Measurements from ENCODE around the gene PPP1R3F. TPM values are rescaled to one million over a fixed set of nuclear protein-coding genes. Genes with fewer than 3 reads are reported as not detected.
"Not testable (repeated sequence)": the region's sequence is repeated elsewhere in the genome, so short reads cannot be mapped to it uniquely, and the experiment has no call there.

Gene PPP1R3F
- total RNA-seq, 1 donor from 2014 or later = 5.6 TPM

DNA sequence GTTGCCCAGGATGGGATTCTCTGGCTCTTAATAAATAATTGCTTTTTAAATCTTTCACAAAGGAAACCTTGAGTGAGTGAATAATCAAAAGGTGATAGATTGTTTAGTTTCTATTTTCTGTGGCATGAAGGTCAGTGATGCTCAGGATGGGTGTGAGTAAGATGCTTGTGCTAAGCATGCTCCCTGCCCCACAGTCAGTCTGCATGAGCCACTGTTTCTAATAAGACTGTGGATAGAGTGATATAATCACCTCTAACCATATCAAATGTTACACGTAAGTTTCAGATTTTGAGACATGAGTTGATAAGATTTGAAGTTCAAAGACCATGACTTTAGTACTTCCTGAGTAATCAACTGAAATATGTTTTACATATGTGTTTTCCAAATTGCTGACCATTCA is 31.1 kb downstream of the PPP1R3F start:
- TF ChIP-seq EZH2phosphoT487 (IDR thresholded peaks at IDR 0.05) (no peak), EZH2 (IDR thresholded peaks at IDR 0.05) (no peak)
- TF ChIP-seq, protein P1, sequence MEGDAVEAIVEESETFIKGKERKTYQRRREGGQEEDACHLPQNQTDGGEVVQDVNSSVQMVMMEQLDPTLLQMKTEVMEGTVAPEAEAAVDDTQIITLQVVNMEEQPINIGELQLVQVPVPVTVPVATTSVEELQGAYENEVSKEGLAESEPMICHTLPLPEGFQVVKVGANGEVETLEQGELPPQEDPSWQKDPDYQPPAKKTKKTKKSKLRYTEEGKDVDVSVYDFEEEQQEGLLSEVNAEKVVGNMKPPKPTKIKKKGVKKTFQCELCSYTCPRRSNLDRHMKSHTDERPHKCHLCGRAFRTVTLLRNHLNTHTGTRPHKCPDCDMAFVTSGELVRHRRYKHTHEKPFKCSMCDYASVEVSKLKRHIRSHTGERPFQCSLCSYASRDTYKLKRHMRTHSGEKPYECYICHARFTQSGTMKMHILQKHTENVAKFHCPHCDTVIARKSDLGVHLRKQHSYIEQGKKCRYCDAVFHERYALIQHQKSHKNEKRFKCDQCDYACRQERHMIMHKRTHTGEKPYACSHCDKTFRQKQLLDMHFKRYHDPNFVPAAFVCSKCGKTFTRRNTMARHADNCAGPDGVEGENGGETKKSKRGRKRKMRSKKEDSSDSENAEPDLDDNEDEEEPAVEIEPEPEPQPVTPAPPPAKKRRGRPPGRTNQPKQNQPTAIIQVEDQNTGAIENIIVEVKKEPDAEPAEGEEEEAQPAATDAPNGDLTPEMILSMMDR (IDR thresholded peaks at IDR 0.05) = no peak

DNA sequence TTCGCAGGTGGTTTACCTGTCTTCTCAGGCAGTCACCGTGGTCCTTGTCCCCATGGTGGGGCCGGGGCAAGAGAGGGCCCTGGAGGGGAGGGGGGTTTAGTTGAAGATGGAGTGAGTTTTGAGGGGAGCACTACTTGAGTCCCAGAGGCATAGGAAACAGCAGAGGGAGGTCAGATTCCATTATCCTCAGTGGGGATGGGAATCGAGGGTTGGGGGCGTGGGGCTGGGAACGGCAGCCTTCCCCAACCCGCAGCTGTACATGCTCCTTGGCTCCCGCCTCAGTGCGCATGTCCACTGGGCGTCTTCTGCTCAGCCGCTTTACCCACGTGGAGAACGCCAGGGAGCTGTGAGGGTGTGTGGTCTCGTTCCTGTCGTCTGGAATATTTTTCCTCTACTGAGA is 33.8 kb downstream of the PPP1R3F start, which contains the start of gene GAGE10:
Gene GAGE10, plus strand, starts transcription at position 301 of the 400 bp plus-strand sequence. CDS start 1,214 bp downstream, outside the sequence.
- Mint-ChIP-seq H3K27me3 (ENCODE audit: insufficient read depth, low read depth) (peaks cover 5% of the 10 kb centered on the region), H3K36me3 (no peaks in the 10 kb centered on the region), H3K4me1 (no peaks in the 10 kb centered on the region), H3K9me3 (peaks cover 9% of the 10 kb centered on the region), H3K4me3 (no peak within 1 kb of the TSS), H3K27ac (no peak within 1 kb of the TSS)
- TF ChIP-seq EZH2phosphoT487 (IDR thresholded peaks at IDR 0.05) (no peak), EZH2 (IDR thresholded peaks at IDR 0.05) (no peak)
- TF ChIP-seq, protein P1 (IDR thresholded peaks at IDR 0.05) = no peak
- Histone ChIP-seq H4K20me1 (ENCODE audit: low read depth) (no peaks in the 10 kb centered on the region), H3K27me3 (no peaks in the 10 kb centered on the region), H3K4me2 (no peak within 1 kb of the TSS), H3F3A (ENCODE audit: low read depth) (no peaks in the 10 kb centered on the region), H3K79me2 (ENCODE audit: low read depth) (no peaks in the 10 kb centered on the region), H3K4me3 (no peak within 1 kb of the TSS), H3K4me1 (no peaks in the 10 kb centered on the region), H3K27ac (no peak within 1 kb of the TSS), H3K9ac (no peak within 1 kb of the TSS), H3K9me3 (ENCODE audit: low read depth) (no peaks in the 10 kb centered on the region), H2AFZ (replicated peaks) (no peak within 1 kb of the TSS), H3K36me3 (no peaks in the 10 kb centered on the region)
- DNase-seq (ENCODE audit: low spot score) = no peak

More for the DNA sequence above, 31.1 kb downstream of the PPP1R3F start:
- Histone ChIP-seq H3F3A (ENCODE audit: low read depth) (no peaks in the 10 kb centered on the region), H3K4me3 (no peak overlapping the region), H3K4me1 (no peaks in the 10 kb centered on the region), H3K9me3 (ENCODE audit: low read depth) (no peaks in the 10 kb centered on the region), H4K20me1 (ENCODE audit: low read depth) (no peaks in the 10 kb centered on the region), H3K9ac (no peak overlapping the region), H3K27me3 (no peaks in the 10 kb centered on the region), H3K4me2 (no peak overlapping the region), H3K27ac (no peak overlapping the region), H3K36me3 (no peaks in the 10 kb centered on the region), H2AFZ (replicated peaks) (no peak overlapping the region), H3K79me2 (ENCODE audit: low read depth) (no peaks in the 10 kb centered on the region)
- no peak for DNase-seq (ENCODE audit: low spot score)
- H3K27me3 Mint-ChIP-seq (ENCODE audit: insufficient read depth, low read depth) = peaks cover 5% of the 10 kb centered on the region
- H3K36me3 Mint-ChIP-seq = no peaks in the 10 kb centered on the region
- H3K4me3 Mint-ChIP-seq = no peak overlapping the region
- H3K9me3 Mint-ChIP-seq = peaks cover 12% of the 10 kb centered on the region
- H3K4me1 Mint-ChIP-seq = no peaks in the 10 kb centered on the region
- H3K27ac Mint-ChIP-seq = no peak overlapping the region

DNA sequence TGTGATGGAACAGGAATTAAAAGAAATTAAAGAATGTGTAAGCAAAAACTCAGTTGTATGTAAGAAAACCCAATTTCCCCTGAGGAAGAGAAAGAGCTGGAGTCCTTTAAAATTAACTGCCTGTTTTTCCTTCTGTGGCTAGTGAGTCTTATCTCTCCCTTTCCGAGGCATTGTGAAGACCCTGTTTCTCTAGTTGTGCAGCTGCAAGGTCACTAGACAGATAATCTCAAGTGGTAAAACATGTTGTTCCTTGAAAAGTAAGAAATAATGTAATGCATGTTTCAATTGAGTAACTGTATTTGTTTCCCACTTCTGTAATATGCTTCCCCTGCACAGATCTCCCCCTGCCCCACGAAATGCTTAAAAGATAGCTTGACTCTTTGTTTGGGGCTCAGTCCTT is 38.2 kb downstream of the PPP1R3F start:
- not testable (repeated sequence) for H3K27ac Mint-ChIP-seq, H3K9me3 Mint-ChIP-seq

DNA sequence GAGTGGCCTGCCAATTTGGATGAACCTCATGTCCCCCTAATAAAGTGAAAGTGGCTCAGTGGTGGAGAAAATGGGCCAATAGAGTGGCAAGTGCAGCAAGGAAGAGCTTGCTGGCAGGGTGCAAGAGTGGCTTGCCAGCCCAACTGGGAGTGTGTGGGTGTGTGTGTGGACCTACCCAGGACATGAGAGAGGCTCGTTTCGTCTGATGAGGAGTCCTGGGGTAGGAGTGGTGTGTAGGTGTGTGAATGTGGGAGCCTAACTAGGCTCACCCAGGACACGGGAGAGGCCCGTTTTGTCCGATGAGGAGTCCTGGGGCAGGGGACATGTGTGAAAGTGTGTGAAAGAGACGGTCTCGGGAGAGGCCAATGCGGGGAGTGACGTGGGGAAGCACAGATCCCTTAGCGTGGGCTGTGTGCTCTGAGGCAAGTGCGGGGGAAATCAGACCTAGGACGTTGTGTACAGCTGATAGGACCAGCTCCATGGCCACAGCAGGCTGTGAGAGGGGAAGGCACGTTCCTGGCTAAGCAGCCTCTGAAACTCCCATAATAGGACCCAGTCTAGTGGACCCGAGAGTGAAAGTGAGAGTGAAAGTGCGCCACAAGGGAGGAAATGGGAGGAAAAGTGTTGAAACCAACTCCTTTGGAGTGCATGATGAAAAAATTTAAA is 39.1 kb downstream of the PPP1R3F start:
- no peaks in the 10 kb centered on the region for H3K36me3 ChIP-seq
- no peak overlapping the region for H3K4me3 ChIP-seq
- Mint-ChIP-seq H3K4me1 (peaks cover 22% of the 10 kb centered on the region), H3K4me3 (no peak overlapping the region), H3K9me3 (no peaks in the 10 kb centered on the region), H3K27me3 (ENCODE audit: insufficient read depth, low read depth) (no peaks in the 10 kb centered on the region), H3K27ac (peak overlapping the region; percentile 70), H3K36me3 (no peaks in the 10 kb centered on the region)
- H4K20me1 ChIP-seq (ENCODE audit: low read depth) = no peaks in the 10 kb centered on the region
- no peaks in the 10 kb centered on the region for H3K27me3 ChIP-seq
- H3F3A ChIP-seq (ENCODE audit: low read depth) = no peaks in the 10 kb centered on the region
- H3K27ac ChIP-seq = no peak overlapping the region
- no peak overlapping the region for H2AFZ ChIP-seq (replicated peaks)
- TF ChIP-seq, protein P1 (IDR thresholded peaks at IDR 0.05) = no peak
- TF ChIP-seq EZH2 (IDR thresholded peaks at IDR 0.05) = no peak
- no peak for TF ChIP-seq EZH2phosphoT487 (IDR thresholded peaks at IDR 0.05)
- H3K9ac ChIP-seq = no peak overlapping the region
- no peaks in the 10 kb centered on the region for H3K9me3 ChIP-seq (ENCODE audit: low read depth)
- no peak overlapping the region for H3K4me2 ChIP-seq
- DNase-seq (ENCODE audit: low spot score) = no peak
- no peaks in the 10 kb centered on the region for H3K79me2 ChIP-seq (ENCODE audit: low read depth)
- H3K4me1 ChIP-seq = peaks cover 6% of the 10 kb centered on the region

More for the DNA sequence above, 38.2 kb downstream of the PPP1R3F start:
- not testable (repeated sequence) for DNase-seq (ENCODE audit: low spot score); H3K4me3 Mint-ChIP-seq; H3K27me3 Mint-ChIP-seq (ENCODE audit: insufficient read depth, low read depth); H3K36me3 Mint-ChIP-seq; H3K27ac ChIP-seq; H3F3A ChIP-seq (ENCODE audit: low read depth); H3K4me1 ChIP-seq; H3K79me2 ChIP-seq (ENCODE audit: low read depth); H3K4me3 ChIP-seq; H4K20me1 ChIP-seq (ENCODE audit: low read depth); H3K36me3 ChIP-seq; H2AFZ ChIP-seq (replicated peaks); H3K4me2 ChIP-seq; H3K9me3 ChIP-seq (ENCODE audit: low read depth); H3K9ac ChIP-seq; H3K27me3 ChIP-seq
- H3K4me1 Mint-ChIP-seq = peaks cover 22% of the 10 kb centered on the region
